Stimulated activated CD8-positive, alpha-beta memory T cell treated with anti-CD3 and anti-CD28 coated beads, Interleukin-2, amount 100 ng/mL, for 48 hours (primary cell): ENCODE data around the gene PRR23C.

Experiments
- DNase-seq, 2 donors: peaks; one replicate each; pipeline ENCODE4 v3.0.0-alpha.2; 2020; ENCODE audit warnings: low read depth in 2 of 2

PRR23C gene

DNA sequence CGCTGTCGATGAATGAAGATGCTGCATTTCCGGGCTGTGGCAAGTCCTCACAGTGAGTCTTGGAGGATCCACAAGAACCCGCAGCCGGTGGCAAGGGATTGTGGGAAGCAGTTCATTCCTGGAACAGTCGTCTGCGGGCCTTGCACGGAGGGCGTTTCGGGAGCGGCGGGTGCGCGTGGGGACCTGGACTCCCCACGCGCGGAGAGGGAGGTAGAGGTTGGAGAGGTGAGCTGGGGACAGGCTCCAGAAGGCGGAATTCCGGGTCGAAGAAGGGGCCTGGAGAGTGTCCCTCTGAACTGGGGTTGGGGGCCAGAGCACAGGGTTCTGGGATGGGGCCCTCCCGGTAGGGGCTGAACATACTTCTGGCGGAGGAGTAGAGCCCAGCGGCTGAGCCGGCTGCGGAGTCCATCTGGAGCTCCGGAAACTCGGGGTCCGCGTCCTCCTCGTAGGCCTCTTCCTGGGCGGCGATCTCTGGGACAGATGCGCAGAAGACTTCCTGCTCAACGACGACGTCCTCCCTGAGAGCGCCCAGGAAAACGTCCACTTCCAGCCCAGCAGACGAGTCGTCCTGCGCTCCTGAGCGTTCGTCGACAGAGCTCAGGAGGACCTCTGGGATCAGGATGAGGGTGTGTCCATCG, 39.2 kb downstream of the PRR23C start:
- no peak for DNase-seq

DNA sequence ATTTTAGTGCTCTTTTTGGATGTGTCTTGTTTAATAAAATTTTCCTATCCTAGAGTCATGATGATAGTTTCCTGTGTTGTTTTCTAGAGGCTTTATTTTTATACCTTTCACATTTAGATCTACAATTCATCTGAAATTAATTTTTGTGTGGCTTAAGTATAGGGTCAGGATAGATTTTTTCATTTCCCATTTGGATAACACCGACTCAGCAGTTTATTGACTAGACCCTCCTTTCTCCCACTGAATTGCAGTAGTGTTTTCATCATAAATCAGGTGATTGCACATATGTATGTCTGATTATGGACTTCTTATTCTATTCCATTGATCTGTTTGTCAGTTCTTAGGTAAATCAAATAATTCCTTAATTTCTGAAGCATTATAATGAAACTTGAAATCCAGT, 49.0 kb downstream of the PRR23C start:
- DNase-seq: no peak
